Activated T-cell treated with anti-CD3 and anti-CD28 coated beads for 48 hours (primary cell): ENCODE data around the gene VAPB.

ENCODE experiments used
- DNase-seq: peaks from one replicate; pipeline ENCODE4 v3.0.0-alpha.2; 2020; ENCODE audit warnings: low read depth

The VAPB gene

GRCh38 chr20:58483051-58483450, 94.0 kb downstream of the VAPB start:
- DNase-seq, result no peak

- DNase-seq, result no peak
Observed at GRCh38 chr20:58483470-58483869, 94.4 kb downstream of the VAPB start.

DNA sequence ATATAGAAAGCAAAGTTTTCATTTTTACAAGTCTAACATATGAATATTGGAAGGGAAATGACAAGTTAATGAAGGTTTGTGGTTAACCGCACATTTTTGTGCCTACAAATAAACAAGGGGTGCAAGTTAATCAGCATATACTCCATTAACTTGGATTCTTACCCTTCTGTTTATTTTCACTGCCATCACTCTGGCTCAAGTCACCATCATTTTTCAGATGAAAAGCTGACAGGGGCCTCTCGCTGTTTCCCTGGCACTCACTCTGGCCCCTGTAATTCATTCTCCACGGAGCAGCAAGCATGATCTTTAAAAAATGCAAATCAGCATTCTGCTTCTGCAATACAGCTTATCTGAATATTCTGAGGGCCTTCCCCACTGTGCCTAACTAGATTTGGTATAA, 96.4 kb downstream of the VAPB start:
- DNase-seq, result no peak

- no peak for DNase-seq
Observed at GRCh38 chr20:58486207-58486606, 97.2 kb downstream of the VAPB start.

- no peak for DNase-seq
Observed at GRCh38 chr20:58492074-58492718, 103.2 kb downstream of the VAPB start.

DNA sequence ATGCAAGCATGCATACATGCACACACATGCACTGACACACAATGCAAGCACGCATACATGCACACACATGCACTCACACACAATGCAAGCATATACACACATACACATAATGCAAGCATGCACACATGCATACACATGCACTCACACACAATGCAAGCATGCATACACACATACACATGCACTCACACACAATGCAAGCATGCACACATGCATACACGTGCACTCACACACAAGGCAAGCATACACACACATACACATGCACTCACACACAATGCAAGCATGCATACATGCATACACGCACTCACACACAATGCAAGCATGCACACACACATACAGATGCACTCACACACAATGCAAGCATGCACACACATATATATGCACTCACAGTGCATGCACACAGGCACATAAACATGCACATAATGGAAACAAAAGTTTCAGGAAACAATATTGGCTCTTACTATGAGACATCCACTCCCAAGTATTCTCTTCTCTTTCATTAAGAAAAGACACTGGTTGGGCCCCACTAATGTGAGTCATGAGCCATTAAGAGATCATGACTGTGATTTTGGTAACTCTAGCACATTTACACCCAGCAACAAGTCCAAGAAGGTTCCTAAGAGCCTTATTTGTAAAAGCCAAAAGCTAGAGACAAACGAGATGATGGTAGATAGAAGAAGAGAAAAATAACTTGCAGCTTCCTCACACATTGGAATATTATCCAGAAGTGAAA, 103.9 kb downstream of the VAPB start:
- no peak for DNase-seq

DNA sequence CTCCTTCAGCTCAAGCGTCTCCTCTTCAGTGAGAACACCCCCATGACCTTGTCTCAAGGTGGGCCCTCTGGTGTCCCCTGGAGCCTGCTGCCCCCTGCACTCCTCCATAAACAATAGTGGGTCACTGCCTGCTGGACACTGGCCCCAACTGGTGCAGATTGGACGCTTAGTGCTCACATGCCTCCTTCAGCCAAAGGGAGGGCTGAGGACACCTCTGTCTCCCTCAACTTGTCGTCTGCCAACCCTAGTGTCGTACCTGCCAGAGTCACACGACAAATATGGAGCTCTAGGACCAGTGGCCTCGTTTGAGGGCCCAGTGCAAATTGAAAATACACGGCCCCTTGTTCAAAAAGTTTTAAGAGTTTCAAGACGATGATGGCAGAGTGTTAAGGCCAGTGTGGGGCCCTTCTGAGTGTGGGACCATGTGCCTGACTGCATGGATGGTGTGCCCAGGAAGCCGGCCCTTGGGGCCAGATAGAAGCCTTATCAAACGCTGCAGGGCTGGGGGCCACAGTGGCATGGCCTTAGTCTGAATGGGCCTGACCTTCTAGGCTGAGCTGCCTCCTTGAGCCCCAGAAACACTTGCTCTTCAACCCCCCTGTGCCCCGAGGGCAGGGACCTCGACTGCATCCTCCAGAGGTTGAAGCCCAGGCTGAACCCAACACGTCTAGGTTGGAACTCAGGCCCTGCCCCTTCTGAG, 106.0 kb downstream of the VAPB start:
- no peak for DNase-seq

GRCh38 chr20:58495623-58496428, 106.8 kb downstream of the VAPB start:
- DNase-seq, result no peak

DNA sequence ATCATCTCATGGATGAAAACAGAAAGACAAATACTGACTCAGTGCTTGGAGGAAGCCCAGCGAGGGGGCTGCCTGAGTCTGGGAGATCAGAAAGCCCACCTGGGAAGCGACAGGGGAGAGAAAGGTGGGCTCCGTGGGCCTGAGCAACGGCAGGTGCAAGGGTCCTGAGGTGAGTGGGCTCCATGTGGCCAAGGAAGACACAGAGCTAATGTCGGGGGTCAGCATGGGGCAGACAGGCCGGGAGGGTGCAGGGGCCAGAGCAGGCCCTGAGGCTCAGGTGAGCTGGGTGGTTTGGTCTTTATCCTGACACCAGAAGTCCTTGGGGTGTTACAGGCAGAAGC, 107.4 kb downstream of the VAPB start:
- no peak for DNase-seq

- DNase-seq, result no peak
Observed at GRCh38 chr20:58497076-58497641, 108.1 kb downstream of the VAPB start.

- DNase-seq, result no peak
Observed at GRCh38 chr20:58497724-58498469, 108.9 kb downstream of the VAPB start.

GRCh38 chr20:58498470-58499068, 109.5 kb downstream of the VAPB start:
- DNase-seq, result no peak

- no peak for DNase-seq
Observed at GRCh38 chr20:58500256-58500655, 111.2 kb downstream of the VAPB start.
